DMS79 treated with DMSO at 0.1 percent for 48 hours (cell line): ENCODE results near the gene TEX53.
A peak's percentile ranks its signal among the peaks of the same experiment; 100 is the strongest.

Source experiments
- DNase-seq: peaks from one replicate; lab custom pipeline; 2025; lab: John Stamatoyannopoulos, UW

Gene TEX53

GRCh38 chr9:114657705-114658104, at the start of gene TEX53:
Gene TEX53, minus strand, starts transcription at chr9:114657805. Its CDS starts 31 bp downstream, at chr9:114657774.
- DNase-seq, result no peak

GRCh38 chr9:114706711-114707110, 49.1 kb upstream of the TEX53 start:
- DNase-seq, result no peak

GRCh38 chr9:114701988-114702387, 44.4 kb upstream of the TEX53 start:
- no peak for DNase-seq

GRCh38 chr9:114697951-114698351, 40.3 kb upstream of the TEX53 start:
- no peak for DNase-seq

GRCh38 chr9:114696814-114697544, 39.4 kb upstream of the TEX53 start:
- no peak for DNase-seq

GRCh38 chr9:114695948-114696347, 38.3 kb upstream of the TEX53 start:
- DNase-seq, result no peak

- no peak for DNase-seq
Observed at GRCh38 chr9:114694719-114695269, 37.2 kb upstream of the TEX53 start.

- no peak for DNase-seq
Observed at GRCh38 chr9:114694146-114694545, 36.5 kb upstream of the TEX53 start.

- peak; percentile 93 for DNase-seq
Observed at GRCh38 chr9:114693248-114693855, 35.7 kb upstream of the TEX53 start.

- no peak for DNase-seq
Observed at GRCh38 chr9:114691956-114692295, 34.3 kb upstream of the TEX53 start.

GRCh38 chr9:114691046-114691955, 33.7 kb upstream of the TEX53 start:
- DNase-seq, result no peak

- DNase-seq, result no peak
Observed at GRCh38 chr9:114690308-114690707, 32.7 kb upstream of the TEX53 start.

- no peak for DNase-seq
Observed at GRCh38 chr9:114689813-114690212, 32.2 kb upstream of the TEX53 start.

- no peak for DNase-seq
Observed at GRCh38 chr9:114688909-114689610, 31.5 kb upstream of the TEX53 start.

GRCh38 chr9:114688379-114688778, 30.8 kb upstream of the TEX53 start:
- DNase-seq, result no peak

GRCh38 chr9:114687034-114687433, 29.4 kb upstream of the TEX53 start:
- no peak for DNase-seq

GRCh38 chr9:114685951-114686350, 28.3 kb upstream of the TEX53 start:
- DNase-seq, result no peak

GRCh38 chr9:114684036-114684435, 26.4 kb upstream of the TEX53 start:
- no peak for DNase-seq

GRCh38 chr9:114682846-114683245, 25.2 kb upstream of the TEX53 start:
- no peak for DNase-seq

GRCh38 chr9:114681594-114682332, 24.2 kb upstream of the TEX53 start, which contains the start of gene TEX48:
Gene TEX48, minus strand, starts transcription at chr9:114682192. Its CDS starts 10,469 bp downstream, at chr9:114671723.
- DNase-seq, result peak; percentile 29
